ENCODE data around the gene TRPC6.

DNA sequence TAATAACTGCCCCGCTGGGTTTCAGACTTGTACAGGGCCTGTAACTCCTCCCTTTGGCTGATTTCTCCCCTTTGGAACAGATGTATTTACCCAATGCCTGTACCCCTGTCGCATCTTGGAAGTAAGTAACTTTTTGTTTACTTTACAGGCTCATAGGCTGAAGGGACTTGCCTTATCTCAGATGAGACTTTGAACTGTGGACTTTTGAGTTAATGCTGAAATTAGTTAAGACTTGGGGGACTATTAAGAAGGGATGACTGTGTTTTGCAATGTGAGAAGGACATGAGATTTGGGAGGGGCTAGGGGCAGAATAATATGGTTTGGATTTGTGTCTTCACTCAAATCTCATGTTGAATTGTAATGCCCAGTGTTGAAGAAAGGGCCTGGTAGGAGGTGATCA lies 62.0 kb downstream of the TRPC6 start:
- TF ChIP-seq, protein P1, sequence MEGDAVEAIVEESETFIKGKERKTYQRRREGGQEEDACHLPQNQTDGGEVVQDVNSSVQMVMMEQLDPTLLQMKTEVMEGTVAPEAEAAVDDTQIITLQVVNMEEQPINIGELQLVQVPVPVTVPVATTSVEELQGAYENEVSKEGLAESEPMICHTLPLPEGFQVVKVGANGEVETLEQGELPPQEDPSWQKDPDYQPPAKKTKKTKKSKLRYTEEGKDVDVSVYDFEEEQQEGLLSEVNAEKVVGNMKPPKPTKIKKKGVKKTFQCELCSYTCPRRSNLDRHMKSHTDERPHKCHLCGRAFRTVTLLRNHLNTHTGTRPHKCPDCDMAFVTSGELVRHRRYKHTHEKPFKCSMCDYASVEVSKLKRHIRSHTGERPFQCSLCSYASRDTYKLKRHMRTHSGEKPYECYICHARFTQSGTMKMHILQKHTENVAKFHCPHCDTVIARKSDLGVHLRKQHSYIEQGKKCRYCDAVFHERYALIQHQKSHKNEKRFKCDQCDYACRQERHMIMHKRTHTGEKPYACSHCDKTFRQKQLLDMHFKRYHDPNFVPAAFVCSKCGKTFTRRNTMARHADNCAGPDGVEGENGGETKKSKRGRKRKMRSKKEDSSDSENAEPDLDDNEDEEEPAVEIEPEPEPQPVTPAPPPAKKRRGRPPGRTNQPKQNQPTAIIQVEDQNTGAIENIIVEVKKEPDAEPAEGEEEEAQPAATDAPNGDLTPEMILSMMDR (IDR thresholded peaks at IDR 0.05), result no peak
- no peak for TF ChIP-seq POLR2A (IDR thresholded peaks at IDR 0.05)
